Glomerular visceral epithelial cell (primary cell): ENCODE results near the gene CLEC18A.
A peak's percentile ranks its signal among the peaks of the same experiment; 100 is the strongest.
"Not testable (repeated sequence)": the region's sequence is repeated elsewhere in the genome, so short reads cannot be mapped to it uniquely, and the experiment has no call there.

Experiments used
- DNase-seq: peaks from one replicate; pipeline ENCODE4 v3.0.0-alpha.2; 2016; ENCODE audit errors: extremely low spot score

The CLEC18A gene

DNA sequence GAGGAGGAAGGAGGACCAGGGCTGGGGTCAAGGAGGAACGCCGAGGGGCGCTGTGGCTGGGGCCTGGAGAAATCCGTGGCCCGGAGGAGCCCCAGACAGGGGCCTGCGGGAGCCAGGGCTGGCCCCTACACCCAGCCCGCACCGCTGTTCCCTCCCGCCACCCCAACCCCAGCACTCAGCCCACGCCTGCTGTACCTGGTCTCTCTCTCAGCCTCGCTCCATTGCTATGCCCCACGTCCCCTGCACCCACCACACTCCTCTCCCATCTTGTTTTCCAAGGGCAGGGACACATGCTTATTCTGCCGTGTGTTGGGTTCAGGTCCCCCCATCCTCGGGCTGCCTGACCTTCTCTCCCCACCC lies 518 bp downstream of the CLEC18A start:
- not testable (repeated sequence) for DNase-seq

DNA sequence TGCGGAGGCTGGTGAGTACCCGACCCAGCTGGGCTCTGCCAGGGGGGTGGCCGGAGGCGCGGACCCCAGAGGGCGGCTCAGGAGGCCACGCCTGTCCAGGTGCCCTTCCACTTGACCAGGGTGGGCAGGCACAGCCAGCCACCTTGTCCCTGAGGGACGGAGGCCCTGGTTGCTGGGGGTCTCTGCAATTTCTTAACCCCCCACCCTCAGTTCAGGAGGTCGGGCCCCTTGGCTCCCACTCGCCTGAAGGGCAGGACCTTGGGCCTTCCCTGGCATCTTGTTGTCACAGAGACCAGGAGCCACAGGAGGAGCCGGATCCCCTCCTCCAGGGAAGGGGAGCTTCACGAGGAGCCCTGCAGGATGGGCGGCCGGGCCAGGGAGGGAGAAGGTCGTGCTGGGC lies 982 bp downstream of the CLEC18A start:
- not testable (repeated sequence) for DNase-seq

- not testable (repeated sequence) for DNase-seq
Measured at GRCh38 chr16:69952572-69953355, 1.6 kb downstream of the CLEC18A start.

DNA sequence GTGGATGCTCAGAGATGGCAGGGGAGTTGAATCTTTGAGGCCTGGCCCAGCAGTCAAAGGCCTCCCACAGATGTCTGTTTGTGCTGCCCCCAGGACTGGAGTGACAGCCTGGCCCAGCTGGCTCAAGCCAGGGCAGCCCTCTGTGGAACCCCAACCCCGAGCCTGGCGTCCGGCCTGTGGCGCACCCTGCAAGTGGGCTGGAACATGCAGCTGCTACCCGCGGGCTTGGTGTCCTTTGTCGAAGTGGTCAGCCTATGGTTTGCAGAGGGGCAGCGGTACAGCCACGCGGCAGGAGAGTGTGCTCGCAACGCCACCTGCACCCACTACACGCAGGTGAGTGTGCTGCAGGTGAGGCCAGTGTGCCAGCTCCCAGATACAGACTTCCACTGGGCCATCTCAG lies 3.1 kb downstream of the CLEC18A start:
- not testable (repeated sequence) for DNase-seq

DNA sequence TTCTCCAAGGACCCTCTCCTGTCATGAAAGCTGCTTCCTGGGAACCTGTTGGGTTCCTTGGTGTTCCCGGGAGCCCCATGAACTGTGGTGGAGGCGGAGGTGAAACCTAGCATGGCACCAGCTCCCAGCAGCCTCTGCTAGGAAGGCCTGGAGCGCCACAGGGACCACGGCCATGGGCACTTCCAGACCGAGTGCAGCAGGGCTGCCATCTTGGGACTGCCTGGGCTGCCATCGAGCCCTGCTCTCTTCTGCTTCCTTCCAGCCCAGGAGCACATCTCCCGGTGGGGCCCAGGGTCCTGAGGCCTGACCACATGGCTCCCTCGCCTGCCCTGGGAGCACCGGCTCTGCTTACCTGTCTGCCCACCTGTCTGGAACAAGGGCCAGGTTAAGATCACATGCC lies 12.2 kb downstream of the CLEC18A start:
- not testable (repeated sequence) for DNase-seq

DNA sequence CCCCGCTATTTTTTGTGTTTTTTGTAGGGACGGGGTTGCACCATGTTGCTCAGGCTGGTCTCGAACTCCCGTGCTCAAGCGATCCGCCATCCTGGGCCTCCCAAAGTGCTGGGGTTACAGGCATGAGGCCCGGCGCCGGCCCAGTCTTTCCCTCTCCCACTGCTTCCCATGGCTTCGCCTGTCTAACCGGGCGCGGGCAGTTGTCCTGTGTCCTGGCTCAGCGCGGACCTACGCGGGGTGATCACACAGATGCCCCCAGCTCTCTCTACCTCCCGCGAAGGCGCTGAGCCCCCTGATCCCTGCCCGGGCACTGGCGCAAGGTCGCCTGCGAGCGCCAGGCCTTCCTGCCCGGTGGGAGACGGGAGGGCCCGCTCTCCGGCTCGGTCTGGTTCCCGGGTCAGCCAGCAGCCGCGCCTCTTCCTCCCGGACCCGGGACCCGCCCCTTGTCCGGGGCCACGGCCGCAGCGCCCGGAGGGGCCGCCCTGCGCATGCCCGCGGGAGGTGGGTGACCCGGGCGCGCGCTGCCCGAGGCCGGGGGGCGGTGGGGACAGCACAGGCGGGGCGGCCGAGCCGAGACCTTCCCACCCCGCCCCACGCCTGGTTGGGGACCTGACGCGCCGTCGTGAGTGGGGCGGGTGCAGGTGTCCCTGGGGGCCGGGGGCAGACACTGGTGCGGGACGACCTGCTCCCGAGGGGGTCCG lies 14.0 kb downstream of the CLEC18A start:
- not testable (repeated sequence) for DNase-seq

DNA sequence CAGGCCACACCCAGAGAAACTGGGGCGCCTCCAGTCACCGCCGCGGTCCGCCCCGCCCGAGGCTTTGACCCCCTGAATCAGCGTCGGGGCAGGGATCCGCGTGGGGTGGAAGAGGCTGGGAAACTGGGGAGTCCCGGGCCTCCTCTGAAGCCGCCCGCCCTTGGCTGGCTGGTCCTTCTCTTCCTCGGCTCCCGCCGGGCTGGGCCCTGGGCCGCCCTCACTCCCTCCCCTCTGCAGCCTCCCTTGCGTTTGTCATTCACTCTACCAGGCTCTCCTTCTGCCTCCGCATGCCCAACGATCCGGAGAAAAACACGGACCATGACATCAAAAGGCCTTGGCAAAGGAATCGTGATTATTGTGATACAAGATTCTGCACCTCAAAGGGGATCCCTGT lies 14.5 kb downstream of the CLEC18A start:
- not testable (repeated sequence) for DNase-seq

DNA sequence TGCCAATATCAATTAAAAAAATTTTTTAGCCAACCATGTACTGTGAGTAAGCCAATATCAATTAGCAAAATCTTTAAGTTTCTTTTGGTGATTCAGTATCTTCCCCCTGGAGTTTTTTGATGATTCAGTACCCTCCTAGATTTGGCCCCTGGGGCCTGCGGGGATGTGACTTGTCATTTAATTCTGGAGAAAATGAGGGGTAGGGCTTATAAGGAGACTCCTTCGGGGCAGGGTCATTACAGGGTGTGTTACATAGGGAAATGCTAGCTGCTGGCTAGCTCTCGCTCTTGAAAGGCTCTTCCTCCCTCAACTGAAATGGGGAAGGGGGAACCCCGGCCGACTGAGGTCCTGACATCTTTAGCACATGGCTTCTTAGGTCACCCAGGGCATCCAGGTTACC lies 16.6 kb downstream of the CLEC18A start:
- DNase-seq: not testable (repeated sequence)

DNA sequence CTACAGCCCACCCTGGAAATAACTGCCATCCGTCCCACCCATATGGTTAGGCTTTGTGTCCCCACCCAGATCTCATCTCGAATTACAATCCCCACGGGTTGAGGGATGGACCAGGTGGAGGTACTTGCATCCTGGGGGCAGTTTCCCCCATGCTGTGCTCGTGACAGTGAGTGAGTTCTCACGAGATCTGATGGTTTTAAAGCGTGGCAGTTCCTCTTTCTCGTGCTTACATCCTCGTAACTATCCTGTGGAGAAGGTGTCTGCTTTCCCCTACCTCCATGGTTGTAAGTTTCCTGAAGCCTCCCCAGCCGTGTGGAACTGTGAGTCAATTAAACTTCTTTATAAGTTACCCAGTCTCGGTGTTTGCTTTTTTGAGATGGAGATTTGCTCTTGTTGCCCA lies 17.0 kb downstream of the CLEC18A start:
- DNase-seq: not testable (repeated sequence)

DNA sequence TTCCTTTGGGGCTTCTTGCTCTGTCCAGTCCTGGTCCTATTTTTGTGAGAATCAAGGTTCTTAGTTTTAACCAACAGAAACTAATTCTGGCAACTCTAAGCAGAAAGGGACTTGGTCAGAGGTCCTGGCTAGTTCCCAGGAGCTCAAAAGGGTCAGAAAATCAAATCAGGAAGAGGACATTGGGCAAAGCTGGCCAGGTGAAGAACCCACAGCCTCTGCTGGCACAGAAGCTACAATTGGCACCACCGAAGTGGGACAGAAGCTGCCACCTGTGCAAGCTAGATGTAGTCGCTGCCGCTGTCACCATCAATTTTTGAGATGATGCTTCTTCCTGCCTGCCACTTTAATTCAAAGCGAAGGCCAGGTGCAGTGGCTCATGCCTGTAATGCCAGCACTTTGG lies 18.5 kb downstream of the CLEC18A start:
- DNase-seq: not testable (repeated sequence)

DNA sequence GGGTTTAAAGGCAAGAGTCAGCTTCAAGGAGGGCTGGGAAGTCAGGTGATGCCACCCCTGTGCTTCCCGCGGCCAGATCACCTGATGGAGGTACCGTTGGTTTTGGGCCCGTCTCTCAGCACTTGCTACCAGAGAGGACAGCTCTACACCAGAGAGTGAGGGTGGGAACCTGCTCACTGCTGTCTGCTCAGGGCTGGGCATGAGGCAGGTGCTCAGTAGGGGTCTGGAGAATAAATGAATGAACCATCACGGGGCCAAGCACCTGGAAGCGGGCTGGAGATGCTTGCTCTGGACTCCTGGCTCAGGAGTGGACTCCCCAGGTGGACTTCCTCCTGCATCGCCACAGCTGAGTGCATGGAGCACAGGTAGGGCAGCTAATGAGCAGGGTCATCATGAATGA lies 21.0 kb downstream of the CLEC18A start:
- DNase-seq: not testable (repeated sequence)

GRCh38 chr16:69972935-69973334 lies 21.8 kb downstream of the CLEC18A start:
- not testable (repeated sequence) for DNase-seq

DNA sequence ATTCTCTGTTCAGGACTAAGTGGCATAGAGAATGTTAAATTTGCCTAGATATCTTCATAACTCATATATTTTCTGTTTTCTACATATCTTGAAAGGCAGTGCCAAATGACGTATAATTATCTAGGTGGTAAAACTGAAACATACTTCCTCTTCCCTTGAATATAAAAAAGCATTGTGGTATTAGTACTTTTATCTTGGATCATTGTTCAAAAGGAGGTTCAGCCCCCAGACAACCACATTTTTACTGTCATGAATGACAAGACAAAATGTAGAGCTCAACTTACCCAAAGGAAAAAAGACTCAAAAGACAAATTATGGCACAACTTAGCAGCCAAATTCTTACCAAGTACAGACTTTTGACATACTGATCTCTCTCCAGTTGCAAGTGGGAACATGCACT lies 34.1 kb downstream of the CLEC18A start:
- not testable (repeated sequence) for DNase-seq

GRCh38 chr16:69997956-69998355 lies 46.8 kb downstream of the CLEC18A start:
- DNase-seq: peak; percentile 20

DNA sequence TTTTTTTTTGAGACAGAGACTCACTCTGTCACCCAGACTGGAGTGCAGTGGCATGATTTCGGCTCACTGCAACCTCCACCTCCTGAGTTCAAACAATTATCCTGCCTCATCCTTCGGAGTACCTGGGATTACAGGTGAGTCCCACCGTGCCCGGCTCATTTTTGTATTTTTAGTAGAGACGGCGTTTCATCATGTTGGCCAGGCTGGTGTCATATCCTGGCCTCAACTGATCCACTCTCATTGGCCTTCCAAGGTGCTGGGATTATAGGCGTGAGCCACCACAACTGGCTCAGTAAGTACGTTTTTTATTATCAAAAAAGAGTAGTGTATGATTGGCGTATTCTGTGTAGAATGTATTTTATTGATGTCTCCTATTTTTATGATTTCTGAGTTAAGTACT lies 48.7 kb downstream of the CLEC18A start:
- DNase-seq: not testable (repeated sequence)

DNA sequence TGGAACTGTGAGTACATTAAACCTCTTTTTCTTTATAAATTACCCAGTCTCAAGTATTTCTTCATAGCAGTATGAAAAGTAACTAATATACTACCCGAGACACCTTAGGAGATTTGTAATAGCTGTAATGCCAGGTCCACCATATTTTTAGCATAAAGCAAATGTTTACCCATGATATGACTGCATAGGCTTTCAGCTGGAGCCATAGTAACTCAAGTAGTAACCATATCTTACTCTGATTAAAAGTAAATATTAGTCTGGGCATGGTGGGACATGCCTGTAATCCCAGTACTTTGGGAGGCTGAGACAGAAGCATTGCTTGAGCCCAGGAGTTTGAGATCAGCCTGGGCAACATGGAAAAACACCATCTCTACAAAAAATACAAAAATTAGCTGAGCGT lies 52.4 kb downstream of the CLEC18A start:
- not testable (repeated sequence) for DNase-seq

DNA sequence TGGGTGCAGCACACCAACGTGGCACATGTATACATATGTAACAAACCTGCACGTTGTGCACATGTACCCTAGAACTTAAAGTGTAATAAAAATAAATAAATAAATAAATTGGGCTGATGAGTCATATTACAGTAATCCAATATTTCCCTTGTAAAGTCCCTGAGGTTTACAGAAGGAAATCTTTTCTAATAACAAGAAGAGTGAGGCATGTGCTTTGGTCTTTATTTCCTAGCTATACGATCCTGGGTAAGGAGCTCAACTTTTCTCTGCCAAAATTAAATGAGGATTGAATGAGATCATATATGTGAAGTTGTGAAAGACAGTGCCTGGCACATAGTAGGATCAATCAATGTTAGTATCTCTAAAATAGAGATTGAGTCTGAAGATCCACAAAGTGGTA lies 57.5 kb downstream of the CLEC18A start:
- DNase-seq: not testable (repeated sequence)

DNA sequence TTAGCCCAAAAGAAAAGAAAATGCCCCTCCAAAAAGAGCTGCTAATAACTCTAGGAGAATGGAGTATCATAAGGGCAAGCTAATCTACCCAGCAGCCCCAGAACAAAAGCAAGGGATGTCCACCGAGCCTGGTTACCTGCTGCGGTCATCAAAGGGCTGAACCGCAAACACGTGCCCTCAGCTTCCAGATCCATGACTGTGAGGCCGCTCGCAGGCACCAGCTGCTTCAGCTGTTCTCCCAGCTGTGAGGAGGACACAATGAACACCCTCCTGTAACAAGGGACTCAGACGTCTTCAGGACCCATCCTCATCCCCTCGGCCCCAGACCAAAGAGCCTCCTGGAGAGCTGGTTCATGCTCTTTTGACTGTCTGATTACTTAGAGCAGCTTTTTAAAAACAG lies 59.5 kb downstream of the CLEC18A start:
- not testable (repeated sequence) for DNase-seq

- DNase-seq: not testable (repeated sequence)
Measured at GRCh38 chr16:70011120-70011519, 60.0 kb downstream of the CLEC18A start.

DNA sequence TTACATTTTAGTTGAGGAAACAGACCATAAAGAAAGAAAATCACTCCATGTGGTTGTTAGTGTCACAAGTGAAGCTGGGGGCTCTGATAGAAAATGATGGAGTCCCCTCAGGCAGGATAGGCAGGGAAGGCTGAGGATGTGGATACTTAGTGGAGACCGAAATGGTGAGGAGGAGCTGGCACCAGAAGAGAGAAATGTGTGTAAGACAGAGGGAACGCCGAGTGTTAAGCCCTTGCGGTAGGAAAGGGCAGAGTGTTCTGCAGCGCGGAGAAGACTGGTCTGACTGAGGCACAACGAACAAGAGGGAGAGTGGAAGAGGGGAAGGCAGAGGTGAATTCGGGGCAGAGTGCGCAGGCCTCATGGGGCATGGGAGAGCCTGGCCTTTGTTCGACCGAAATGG lies 61.2 kb downstream of the CLEC18A start:
- DNase-seq: not testable (repeated sequence)

- DNase-seq: not testable (repeated sequence)
Measured at GRCh38 chr16:70012951-70013350, 61.8 kb downstream of the CLEC18A start.
